Panc1 (cell line): ENCODE measurements around the gene IL19.

Source experiments
- POLR2AphosphoS5 ChIP-seq: IDR thresholded peaks from 2 replicates; pipeline ENCODE4 v1.6.1; 2012; ENCODE audit warnings: mild to moderate bottlenecking, low read depth, low read length, moderate library complexity
- TF ChIP-seq, protein P1 (sequence below): fragments of 450-650 bp; IDR thresholded peaks from 2 replicates; pipeline ENCODE4 v1.5.1; 2017; ENCODE audit warnings: mild to moderate bottlenecking

GRCh38 chr1:206793620-206794019 is 23.0 kb downstream of the IL19 start:
- TF ChIP-seq, protein P1, sequence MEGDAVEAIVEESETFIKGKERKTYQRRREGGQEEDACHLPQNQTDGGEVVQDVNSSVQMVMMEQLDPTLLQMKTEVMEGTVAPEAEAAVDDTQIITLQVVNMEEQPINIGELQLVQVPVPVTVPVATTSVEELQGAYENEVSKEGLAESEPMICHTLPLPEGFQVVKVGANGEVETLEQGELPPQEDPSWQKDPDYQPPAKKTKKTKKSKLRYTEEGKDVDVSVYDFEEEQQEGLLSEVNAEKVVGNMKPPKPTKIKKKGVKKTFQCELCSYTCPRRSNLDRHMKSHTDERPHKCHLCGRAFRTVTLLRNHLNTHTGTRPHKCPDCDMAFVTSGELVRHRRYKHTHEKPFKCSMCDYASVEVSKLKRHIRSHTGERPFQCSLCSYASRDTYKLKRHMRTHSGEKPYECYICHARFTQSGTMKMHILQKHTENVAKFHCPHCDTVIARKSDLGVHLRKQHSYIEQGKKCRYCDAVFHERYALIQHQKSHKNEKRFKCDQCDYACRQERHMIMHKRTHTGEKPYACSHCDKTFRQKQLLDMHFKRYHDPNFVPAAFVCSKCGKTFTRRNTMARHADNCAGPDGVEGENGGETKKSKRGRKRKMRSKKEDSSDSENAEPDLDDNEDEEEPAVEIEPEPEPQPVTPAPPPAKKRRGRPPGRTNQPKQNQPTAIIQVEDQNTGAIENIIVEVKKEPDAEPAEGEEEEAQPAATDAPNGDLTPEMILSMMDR: no peak
- TF ChIP-seq POLR2AphosphoS5: no peak
